Testis (tissue), 3 donors: ENCODE data around the gene PRUNE1. TPM values are rescaled to one million over a fixed set of nuclear protein-coding genes. Genes with fewer than 3 reads are reported as not detected.

Experiments used
- DNase-seq: peaks from one replicate; pipeline ENCODE4 v3.0.0-alpha.2; 2019
- H3K27ac ChIP-seq, 2 donors: fragments of 200-600 bp; sonication (generic); one replicate each; pipeline ENCODE4 v1.5.1; 2019
- H3K27me3 ChIP-seq: fragments of 200-600 bp; sonication (generic); one replicate; pipeline ENCODE4 v1.5.1; 2019
- H3K36me3 ChIP-seq: fragments of 200-600 bp; sonication (generic); one replicate; pipeline ENCODE4 v1.5.1; 2017; ENCODE audit warnings: low read depth; ENCODE audit errors: missing control alignments
- H3K4me1 ChIP-seq: fragments of 200-600 bp; sonication (generic); one replicate; pipeline ENCODE4 v1.5.1; 2019
- H3K4me3 ChIP-seq, 2 donors: fragments of 200-600 bp; sonication (generic); one replicate each; pipeline ENCODE4 v1.5.1; 2017 to 2019
- H3K9me3 ChIP-seq: fragments of 200-600 bp; sonication (generic); one replicate; pipeline ENCODE4 v1.5.1; 2017
- POLR2A ChIP-seq: fragments of 450-650 bp; IDR thresholded peaks from one replicate; pipeline ENCODE4 v1.6.1; 2017; ENCODE audit warnings: antibody characterized with exemption, mild to moderate bottlenecking, moderate library complexity
- WGBS, 2 donors: methylation state at CpG; one replicate each; pipeline ENCODE4 v1.1.5; 2018; 5-methylcytosine and 5-hydroxymethylcytosine counted together
- intact Hi-C: fragments of 100-400 bp; cut with DNase I; formaldehyde crosslinking; loops from one replicate; pipeline ENCODE4 v1.15.1; 2023; ENCODE audit warnings: low total_unique reads
- polyA plus RNA-seq: library from polyadenylated mRNA; stranded (reverse); fragments of 350-450 nt; fragmentation: Illumina TruSeq; extraction: RNeasy Lipid Tissue Mini Kit (QIAGEN cat#74804); gene quantifications from one replicate; pipeline ENCODE4 v1.2.3, GENCODE V29; 2014; ENCODE audit warnings: low read depth, low replicate concordance; ENCODE audit not compliant: insufficient read depth
- total RNA-seq, 2 donors: library from RNA; depleted of rRNA; stranded (reverse); fragments of >200 nt; gene quantifications; one replicate each; pipeline ENCODE4 v1.2.3, GENCODE V29; 2016
- TF ChIP-seq, protein P1 (sequence below), 3 experiments: fragments of 450-650 bp in 2 of 3; fragments of 200-600 bp in 1 of 3; sonication (generic) in 1 of 3; IDR thresholded peaks; one replicate each; pipeline ENCODE4 v1.5.1; 2016 to 2019; ENCODE audit warnings: antibody characterized with exemption in 3 of 3, mild to moderate bottlenecking in 2 of 3, moderate library complexity in 1 of 3

The PRUNE1 gene
- total and polyA plus RNA-seq, 3 donors from 2014 or later, result 41.1 to 63.9 (median 45.5) TPM

DNA sequence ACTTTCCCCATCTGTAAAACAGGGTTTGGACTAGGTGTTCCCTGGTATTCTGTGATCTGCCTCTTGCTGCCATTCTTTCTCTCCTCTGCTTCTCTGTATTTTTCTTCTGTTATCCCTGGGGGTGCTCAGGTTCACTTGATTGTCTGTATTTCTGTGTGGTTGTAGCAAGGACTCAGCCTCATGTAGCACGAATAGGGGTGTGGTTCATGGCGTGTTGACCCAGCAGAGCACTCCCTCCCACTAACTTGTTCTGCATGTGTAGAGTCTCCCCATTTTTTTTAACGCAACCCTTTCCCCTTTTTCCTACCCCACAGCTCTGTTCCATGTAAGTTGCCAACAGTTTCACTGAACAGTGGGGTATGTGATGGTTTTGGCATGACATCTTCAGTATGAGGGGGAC, 26.9 kb downstream of the PRUNE1 start:
- intact Hi-C loops, result no loop called here
- no peak for DNase-seq
- WGBS, 2 donors, result 85 to 86% methylated on average over 3 of the region's 3 CpGs
- Histone ChIP-seq H3K9me3 (no peaks in the 10 kb centered on the region), H3K27ac (no peak overlapping the region), H3K27me3 (no peaks in the 10 kb centered on the region), H3K4me3 (no peak overlapping the region), H3K36me3 (no peaks in the 10 kb centered on the region), H3K4me1 (no peaks in the 10 kb centered on the region)
- TF ChIP-seq POLR2A, result no peak
- TF ChIP-seq, protein P1, sequence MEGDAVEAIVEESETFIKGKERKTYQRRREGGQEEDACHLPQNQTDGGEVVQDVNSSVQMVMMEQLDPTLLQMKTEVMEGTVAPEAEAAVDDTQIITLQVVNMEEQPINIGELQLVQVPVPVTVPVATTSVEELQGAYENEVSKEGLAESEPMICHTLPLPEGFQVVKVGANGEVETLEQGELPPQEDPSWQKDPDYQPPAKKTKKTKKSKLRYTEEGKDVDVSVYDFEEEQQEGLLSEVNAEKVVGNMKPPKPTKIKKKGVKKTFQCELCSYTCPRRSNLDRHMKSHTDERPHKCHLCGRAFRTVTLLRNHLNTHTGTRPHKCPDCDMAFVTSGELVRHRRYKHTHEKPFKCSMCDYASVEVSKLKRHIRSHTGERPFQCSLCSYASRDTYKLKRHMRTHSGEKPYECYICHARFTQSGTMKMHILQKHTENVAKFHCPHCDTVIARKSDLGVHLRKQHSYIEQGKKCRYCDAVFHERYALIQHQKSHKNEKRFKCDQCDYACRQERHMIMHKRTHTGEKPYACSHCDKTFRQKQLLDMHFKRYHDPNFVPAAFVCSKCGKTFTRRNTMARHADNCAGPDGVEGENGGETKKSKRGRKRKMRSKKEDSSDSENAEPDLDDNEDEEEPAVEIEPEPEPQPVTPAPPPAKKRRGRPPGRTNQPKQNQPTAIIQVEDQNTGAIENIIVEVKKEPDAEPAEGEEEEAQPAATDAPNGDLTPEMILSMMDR (IDR thresholded peaks at IDR 0.05), result no peak

- Histone ChIP-seq H3K4me3 (no peak within 1 kb of the TSS), H3K9me3 (no peaks in the 10 kb centered on the region), H3K36me3 (no peaks in the 10 kb centered on the region), H3K4me1 (no peaks in the 10 kb centered on the region), H3K27ac (no peak within 1 kb of the TSS), H3K27me3 (no peaks in the 10 kb centered on the region)
- intact Hi-C loops, result no loop called here
- no peak for TF ChIP-seq POLR2A
- TF ChIP-seq, protein P1 (IDR thresholded peaks at IDR 0.05), result no peak
- DNase-seq, result no peak
- WGBS, 2 donors, result 45 to 50% methylated on average over 2 of the region's 2 CpGs
Observed at GRCh38 chr1:151036356-151036755, 28.1 kb downstream of the PRUNE1 start, which contains the start of gene BNIPL. Gene BNIPL (plus strand): TSS chr1:151036586. CDS start chr1:151036726, 140 bp downstream.

DNA sequence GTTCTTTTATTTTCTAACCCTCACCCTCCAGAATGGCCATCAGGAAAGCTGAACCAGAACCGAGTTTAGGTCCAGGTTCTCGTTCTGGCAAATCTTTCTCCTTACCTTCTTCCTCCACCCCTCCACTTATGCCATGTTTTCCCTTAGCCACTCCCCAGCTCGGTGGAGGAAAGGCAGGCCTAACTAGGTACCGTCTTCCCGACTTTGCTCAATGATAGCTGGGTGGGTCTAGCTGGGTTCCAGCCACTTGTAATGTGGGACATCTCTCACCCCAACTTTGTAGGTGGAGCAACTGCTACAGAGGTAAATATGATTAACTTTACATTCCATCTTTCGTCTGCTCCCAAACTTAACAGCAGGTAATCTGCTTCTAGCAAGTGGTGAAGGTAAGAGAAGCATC, 28.8 kb downstream of the PRUNE1 start:
- no peak for TF ChIP-seq POLR2A
- no peaks in the 10 kb centered on the region for H3K27me3 ChIP-seq
- no peak overlapping the region for H3K27ac ChIP-seq
- H3K4me1 ChIP-seq, result no peaks in the 10 kb centered on the region
- WGBS, 2 donors, result 83 to 91% methylated on average over 6 of the region's 6 CpGs
- H3K36me3 ChIP-seq, result no peaks in the 10 kb centered on the region
- H3K9me3 ChIP-seq, result no peaks in the 10 kb centered on the region
- no peak for DNase-seq
- H3K4me3 ChIP-seq, result no peak overlapping the region
- intact Hi-C loops, result no loop called here

- TF ChIP-seq, protein P1 (IDR thresholded peaks at IDR 0.05), result no peak
- no peak for TF ChIP-seq POLR2A
Observed at GRCh38 chr1:151039521-151039920, 31.3 kb downstream of the PRUNE1 start.

GRCh38 chr1:151043163-151043562, 34.9 kb downstream of the PRUNE1 start:
- Histone ChIP-seq H3K4me1 (peaks cover 4% of the 10 kb centered on the region), H3K36me3 (no peaks in the 10 kb centered on the region), H3K4me3 (no peak overlapping the region), H3K9me3 (no peaks in the 10 kb centered on the region), H3K27ac (no peak overlapping the region), H3K27me3 (no peaks in the 10 kb centered on the region)
- no peak for TF ChIP-seq POLR2A
- TF ChIP-seq, protein P1 (IDR thresholded peaks at IDR 0.05), result no peak
- intact Hi-C loops, result no loop called here
- DNase-seq, result no peak
- 86 to 97% methylated on average over 1 of the region's 1 CpG for WGBS, 2 donors

More at GRCh38 chr1:151039521-151039920, 31.3 kb downstream of the PRUNE1 start:
- Histone ChIP-seq H3K4me3 (no peak overlapping the region), H3K4me1 (no peaks in the 10 kb centered on the region), H3K9me3 (no peaks in the 10 kb centered on the region), H3K27ac (no peak overlapping the region), H3K27me3 (no peaks in the 10 kb centered on the region), H3K36me3 (no peaks in the 10 kb centered on the region)
- intact Hi-C loops, result no loop called here
- DNase-seq, result no peak
- WGBS, 2 donors, result 90% methylated on average over 3 of the region's 3 CpGs
